ENCODE data around the gene PPM1B.
"Not testable (repeated sequence)": the region's sequence is repeated elsewhere in the genome, so short reads cannot be mapped to it uniquely, and the experiment has no call there.

Gene PPM1B

DNA sequence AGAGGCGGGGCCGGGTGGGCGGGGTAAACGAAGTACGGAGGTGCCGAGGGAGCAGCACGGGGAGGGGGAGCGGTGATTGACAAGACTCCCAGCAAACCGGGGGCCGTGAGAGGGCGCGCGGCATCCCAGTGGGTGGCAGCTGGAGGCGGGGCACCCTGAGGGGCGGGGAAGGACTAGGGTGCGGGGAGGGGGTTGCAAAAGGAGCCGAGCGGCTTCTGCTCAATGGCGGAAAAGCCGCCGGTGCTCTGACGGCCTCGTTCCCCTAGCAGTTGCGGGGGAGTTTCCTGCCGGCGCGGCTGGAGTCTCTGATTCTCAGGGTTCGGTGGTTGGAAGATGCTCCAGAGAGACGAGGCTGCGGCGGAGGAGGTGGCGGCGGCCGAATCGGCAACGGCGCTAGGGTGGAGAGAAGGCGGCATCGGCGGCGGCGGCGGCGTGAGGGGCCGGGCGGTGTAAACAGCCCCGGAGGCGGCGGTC lies at the start of gene PPM1B:
Gene PPM1B (plus strand): TSS at position 195 of the 474 bp plus-strand sequence. CDS start 32,325 bp downstream, outside the sequence.
- peak; percentile 100 for DNase-seq (ENCODE audit: low read depth)

DNA sequence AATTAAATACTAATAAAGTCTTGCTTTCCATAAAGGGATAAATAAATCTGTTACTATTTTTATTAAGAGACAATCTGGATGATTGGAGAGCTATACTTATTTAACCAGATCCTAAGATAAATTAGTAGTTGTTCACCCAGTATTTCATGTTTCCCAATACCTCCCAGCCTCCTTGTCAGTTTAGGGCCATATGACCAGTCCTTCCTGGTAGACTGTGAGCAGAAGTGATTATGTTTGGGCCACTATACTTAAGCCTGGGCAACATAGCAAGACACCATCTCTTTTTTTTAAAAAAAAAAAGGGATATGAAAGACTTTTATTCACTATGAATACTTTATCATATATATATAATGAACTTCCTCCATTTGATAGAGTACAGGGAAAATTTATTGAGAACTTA lies 48.8 kb upstream of the PPM1B start:
- no peak for DNase-seq (ENCODE audit: low read depth)

DNA sequence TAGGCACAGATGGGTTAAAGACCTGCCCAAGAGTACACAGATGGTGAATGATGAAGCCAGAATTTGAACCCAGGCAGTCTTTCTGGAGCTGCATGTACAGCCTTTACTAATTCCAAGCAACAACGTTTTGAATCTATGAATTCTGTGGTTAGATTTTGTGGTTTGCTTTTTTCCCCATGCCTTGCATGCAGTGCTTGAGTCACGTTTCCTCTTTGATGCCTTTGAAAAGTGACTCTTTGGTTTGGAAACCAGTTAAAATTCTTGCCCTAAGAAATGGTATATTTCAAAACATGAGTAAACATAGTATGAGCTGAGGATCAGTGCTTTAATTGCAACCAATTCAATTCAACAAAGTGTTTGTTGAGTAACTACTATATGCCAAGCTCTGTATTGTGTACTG lies 48.2 kb upstream of the PPM1B start:
- no peak for DNase-seq (ENCODE audit: low read depth)

DNA sequence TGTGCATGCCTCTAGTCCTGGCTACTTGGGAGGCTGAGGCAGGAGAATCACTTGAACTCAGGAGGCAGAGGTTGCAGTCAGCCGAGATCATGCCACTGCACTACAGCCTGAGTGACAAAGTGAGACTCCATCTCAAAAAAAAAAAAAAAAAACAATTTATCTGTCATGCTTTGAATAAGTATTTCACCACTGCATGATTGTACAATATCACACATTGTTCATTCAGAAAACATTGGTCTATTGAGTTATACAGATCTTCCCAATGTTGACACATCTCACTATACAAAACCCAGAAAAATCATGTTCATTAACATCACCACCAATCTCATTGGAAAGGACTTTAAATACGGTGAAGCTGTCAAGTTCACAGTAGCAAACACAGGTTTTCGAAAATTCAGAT lies 46.8 kb upstream of the PPM1B start:
- DNase-seq (ENCODE audit: low read depth), result no peak

DNA sequence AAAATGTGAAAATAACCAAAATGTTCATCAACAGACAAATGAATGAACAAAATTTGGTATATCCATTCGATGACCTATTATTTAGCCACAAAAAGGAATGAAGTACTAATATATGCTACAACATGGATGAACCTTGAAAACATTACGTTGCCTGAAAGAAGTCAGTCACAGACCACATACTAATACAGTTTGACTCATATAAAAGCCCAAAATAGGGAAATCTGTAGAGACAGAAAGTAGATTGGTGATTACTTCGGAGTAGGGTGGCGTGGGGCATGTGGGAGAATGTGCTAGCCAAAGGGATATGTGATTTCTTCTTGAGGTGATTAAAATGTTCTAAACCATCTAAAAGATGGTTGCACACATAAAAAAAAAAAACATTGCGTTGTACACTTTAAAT lies 44.2 kb upstream of the PPM1B start:
- no peak for DNase-seq (ENCODE audit: low read depth)

DNA sequence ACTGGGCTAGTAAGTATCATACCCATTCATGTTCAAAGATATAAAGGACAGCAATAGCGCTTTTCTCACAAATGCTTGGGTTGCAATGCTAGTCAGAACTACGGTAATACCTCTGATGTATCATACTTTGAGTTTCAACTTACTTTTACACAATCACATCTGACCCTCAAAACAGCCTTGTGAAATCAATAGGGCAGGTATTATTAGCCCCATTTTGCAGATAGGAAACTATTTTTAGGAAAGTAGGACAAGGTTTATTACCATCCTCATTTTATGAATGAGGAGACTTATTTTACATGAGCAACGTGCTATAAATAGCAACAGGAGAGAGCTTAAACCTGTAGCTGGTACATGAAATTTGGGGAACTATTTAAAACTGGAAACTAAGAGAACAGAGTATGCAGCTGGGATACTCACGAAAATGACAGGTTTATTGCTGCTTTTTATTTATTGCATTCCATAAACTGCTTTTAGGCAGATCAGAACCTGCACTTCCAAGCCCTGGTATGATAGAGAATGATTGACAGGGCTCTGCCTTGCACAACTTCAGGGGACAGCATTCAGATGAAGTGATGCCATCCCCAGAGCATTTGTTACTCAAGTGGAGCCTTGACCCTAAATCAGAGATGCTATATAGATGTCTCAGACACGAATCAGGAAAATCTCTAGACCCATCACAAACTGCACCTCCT lies 42.4 kb upstream of the PPM1B start:
- DNase-seq (ENCODE audit: low read depth), result no peak

DNA sequence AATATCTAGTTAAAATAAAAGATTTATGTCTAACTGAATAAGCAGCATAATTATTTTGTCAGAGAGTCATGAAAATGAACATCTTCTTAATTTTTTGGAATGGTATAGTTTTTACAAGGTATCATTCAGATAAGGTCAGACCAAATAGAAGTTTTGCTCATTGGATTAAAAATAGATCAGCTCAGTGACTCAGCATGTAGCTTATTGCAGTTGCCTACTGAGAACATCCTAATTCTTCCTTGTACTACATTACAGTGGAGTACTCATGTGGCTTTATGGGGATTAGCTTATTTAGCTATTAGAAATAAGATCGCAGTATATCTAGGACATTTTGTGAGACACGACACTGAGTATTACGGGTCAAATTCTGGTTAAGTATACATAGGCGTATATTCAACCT lies 38.2 kb upstream of the PPM1B start:
- DNase-seq (ENCODE audit: low read depth), result no peak

DNA sequence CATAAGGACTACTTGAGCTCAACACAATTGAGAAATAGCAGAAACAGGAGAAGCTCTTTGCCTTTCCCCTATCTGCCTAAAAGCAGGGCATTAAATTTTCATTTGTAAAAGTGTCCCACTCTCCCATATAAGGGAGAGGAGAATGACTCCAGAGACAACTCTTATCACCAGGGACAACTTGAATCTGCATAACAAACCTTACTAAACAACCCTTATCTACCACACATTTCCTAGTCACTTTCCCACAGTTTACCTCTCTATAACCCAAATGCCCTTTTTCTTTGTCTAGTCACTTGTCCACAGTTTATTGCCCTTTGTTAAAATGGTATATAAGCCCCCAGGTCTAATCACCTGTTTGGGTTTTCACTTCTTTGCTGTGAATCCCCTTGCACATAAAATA lies 37.5 kb upstream of the PPM1B start:
- no peak for DNase-seq (ENCODE audit: low read depth)

DNA sequence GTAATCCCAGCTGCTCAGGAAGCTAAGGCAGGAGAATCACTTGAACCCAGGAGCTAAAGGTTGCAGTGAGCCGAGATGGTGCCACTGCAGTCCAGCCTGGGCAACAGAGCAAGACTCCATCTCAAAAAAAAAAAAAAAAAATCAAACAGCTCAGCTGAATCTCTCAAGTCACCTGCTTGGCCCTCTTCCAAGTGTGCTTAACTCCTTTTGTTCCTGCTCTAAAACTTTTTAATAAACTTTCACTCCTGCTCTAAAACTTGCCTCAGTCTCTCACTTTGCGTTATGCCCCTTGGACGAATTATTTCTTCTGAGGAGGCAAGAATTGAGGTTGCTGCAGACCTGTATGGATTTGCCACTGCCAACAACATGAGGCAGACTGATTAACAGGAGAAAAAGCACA lies 35.1 kb upstream of the PPM1B start:
- not testable (repeated sequence) for DNase-seq (ENCODE audit: low read depth)

DNA sequence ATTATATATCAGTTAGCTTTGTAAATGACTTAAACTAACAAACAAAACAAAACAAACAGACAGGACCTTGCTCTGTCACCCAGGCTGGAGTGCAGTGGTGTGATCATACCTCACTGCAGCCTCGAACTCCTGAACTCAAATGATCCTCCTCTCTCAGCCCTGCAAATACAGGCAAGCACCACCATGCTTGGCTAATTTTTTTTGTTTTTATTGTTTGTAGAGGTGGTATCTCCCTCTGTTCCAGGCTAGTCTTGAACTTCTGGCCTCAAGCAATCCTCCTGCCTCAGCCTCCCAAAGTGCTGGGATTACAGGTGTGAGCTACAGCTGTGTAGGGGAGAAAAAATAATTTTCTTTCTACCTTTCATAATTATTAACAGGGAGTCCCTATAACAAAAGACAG lies 33.8 kb upstream of the PPM1B start:
- DNase-seq (ENCODE audit: low read depth), result no peak

DNA sequence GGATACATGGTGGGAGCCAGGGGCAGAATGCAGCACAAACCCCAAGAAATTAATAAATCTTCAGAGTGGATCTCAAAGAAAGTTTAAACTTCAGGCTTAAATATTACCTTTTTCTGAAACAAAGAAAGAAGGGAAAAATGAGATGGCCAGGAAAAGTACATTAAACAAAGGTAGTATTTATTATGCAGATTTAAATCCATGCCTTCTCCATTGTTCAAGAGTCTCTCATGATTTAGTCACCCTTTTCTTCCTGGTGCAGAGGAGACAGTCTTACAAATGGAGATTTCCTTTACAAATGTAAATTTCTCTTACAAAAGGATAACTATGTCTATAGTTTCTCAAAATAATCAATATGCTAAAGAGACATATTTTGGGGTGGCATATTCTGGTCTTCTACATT lies 33.4 kb upstream of the PPM1B start:
- no peak for DNase-seq (ENCODE audit: low read depth)

DNA sequence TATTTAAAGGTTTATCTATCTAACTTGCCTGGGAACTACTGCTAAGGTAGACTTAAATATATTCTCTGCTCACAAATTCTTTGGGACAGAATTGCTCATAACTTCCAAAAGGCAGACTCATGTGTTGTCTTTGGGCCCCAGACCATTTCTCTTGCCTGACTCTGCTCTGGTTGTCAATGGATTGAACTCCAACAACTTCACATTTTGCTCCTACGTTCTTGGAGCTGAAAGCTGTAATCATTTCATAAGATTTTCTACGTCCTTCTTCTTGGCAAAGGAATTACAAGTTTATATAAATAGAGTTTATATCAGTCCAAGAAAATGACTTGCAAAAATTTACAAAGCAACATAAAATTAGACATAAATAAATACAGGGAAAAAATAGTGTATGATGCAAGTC lies 32.9 kb upstream of the PPM1B start:
- no peak for DNase-seq (ENCODE audit: low read depth)

DNA sequence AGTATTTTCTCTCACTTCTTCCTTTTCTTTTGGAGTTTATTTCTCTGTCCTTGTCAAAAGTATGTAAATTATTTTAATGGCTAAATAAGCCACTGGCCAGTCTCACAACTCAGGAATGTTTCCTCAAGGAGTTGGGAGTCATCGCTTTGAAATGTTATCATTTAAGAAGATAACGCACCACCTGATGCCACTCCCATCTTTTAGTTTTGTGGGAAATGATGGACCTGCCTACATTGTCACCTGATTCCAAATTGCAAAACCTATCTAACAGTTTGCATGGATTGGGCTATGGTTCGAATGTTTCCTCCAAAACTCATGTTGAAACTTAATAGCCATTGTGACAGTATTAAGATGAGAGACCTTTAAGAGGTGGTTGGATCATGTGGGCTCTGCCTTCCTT lies 32.4 kb upstream of the PPM1B start:
- no peak for DNase-seq (ENCODE audit: low read depth)

DNA sequence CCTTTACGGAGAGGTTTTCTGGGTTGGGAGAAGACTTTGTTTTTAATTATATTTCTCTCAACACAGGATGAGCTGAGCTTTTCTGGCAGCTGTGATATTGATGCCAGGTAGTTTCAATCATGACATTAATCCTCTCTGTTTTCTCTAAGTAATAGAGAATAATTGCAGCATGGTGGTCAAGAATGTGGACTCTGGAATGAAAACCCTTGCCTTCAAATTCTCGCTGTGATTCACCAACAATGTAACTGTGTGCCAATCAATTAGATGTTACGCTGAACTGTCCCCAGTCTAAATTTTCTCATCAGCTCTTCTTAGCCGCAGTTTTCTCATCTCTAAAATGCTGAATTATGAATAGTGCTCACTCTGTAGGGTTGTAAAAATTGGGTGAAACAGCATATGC lies 31.6 kb upstream of the PPM1B start:
- no peak for DNase-seq (ENCODE audit: low read depth)

DNA sequence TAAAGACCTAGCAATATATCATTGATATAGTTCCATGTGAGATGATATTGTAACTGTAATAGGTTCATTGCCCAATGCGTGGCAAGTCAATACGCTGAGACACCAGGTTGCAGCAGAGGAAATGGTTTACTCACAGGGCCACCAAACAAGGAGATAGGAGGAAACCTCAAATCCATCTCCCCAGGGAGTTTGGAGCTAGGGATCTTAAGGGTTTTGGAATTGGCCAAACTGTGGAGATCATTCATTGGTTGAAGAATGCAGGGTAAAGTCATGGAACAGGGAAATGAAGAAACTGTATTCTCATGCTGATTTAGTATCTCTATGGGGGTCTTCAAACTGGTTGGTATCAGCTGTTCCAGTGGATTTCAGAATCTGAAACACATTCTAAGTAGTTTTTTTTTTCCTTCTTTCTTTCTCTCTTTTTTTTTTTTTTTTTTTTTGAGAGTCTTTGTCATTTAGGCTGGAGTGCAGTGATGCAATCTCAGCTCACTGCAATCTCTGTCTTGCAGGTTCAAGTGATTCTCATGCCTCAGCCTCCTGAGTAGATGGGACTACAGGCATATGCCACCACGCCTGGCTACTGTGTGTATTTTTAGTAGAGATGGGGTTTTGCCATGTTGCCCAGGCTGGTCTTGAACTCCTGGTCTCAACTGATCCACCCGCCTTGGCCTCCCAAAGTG lies 30.7 kb upstream of the PPM1B start:
- no peak for DNase-seq (ENCODE audit: low read depth)

DNA sequence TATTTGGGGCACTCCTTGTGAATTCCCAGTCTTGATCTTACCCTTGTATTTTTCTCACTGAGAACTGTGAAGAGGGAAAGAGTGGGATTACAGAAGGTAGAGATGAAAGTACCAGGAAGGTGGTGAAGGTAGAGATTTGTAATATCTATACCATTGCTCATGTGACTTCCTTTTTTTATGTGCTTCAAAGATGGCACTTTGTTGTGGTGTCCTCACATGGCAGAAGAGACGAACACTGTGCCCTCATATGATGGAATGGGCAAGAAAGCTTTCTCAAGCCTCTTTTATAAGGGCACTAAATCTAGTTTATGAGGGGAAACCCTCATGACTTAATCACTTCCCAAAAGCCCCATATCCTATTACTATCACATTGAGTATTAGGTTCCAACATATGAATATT lies 28.9 kb upstream of the PPM1B start:
- DNase-seq (ENCODE audit: low read depth), result no peak

DNA sequence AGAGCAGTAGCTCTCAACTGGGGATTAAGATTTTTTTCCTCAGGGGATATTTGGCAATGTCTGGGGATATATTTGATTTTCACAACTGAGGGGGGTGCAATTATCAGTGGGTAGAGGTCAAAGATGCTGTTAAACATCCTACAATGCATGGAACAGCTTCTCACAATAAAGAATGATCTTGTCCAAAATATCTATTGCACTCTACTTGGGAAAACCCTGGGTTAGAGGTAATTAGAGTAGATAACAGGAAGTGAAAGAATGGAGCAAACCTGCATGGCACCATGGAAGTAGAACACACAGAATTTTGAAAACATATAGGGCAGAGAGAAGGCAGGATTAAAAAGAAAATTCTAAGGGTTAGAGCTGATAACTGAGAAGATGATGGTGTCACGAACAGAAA lies 26.4 kb upstream of the PPM1B start:
- no peak for DNase-seq (ENCODE audit: low read depth)

DNA sequence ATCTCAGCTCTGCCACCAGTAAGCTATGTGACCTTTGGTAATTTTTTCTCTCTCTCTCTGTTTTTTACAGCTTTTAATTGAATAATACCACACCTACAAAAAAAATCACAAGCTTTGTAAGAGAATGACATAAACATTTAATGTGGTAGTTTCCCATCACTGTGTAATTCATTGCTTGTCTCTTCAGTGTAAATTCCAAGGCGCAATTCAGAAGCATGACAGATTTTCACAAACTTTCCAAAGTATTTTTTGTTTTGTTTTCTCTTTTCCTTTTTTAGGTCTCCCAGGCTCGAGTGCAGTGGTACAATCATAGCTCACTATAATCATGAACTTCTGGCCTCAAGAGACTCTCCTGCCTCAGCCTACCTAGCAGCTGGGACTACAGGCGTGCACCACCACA lies 25.0 kb upstream of the PPM1B start:
- DNase-seq (ENCODE audit: low read depth), result no peak

DNA sequence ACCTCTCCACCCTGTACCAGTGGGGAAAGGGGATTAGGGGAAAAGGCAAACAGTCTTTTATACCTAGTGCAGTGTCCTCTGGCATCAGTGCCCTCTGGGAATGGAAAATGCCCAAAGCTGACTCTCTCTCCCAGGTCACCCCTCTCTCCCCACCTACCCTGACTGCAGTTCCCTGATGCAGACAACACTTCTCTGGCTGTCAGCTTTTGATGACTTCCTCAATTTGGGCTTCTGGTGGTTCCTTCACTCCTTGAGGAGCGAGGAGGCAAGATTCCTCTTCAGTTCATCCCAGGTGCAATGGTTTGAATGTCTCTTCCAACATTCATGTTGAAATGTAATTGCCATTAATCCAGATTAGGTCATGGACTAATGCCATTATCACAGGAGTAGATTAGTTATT lies 19.7 kb upstream of the PPM1B start:
- DNase-seq (ENCODE audit: low read depth), result no peak

DNA sequence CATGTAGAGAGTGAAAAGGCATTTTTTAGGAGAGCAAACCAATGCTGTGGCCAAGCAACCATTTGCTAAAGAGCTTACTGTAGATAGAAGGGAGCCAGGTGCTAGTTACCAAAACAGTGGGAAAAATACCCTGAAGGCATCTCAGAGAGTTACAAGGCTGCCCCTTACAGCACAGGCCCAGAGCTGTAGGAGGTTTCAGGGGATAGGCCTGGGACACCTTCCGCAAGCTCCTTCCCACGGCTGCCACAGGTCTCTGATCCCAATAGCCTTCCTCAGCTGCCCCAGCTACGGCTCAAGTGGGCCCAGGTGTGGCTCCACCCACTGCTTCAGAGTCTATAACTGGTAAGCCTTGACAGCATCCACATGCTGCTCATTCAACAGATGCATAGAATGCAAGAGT lies 18.2 kb upstream of the PPM1B start:
- DNase-seq (ENCODE audit: low read depth), result no peak

DNA sequence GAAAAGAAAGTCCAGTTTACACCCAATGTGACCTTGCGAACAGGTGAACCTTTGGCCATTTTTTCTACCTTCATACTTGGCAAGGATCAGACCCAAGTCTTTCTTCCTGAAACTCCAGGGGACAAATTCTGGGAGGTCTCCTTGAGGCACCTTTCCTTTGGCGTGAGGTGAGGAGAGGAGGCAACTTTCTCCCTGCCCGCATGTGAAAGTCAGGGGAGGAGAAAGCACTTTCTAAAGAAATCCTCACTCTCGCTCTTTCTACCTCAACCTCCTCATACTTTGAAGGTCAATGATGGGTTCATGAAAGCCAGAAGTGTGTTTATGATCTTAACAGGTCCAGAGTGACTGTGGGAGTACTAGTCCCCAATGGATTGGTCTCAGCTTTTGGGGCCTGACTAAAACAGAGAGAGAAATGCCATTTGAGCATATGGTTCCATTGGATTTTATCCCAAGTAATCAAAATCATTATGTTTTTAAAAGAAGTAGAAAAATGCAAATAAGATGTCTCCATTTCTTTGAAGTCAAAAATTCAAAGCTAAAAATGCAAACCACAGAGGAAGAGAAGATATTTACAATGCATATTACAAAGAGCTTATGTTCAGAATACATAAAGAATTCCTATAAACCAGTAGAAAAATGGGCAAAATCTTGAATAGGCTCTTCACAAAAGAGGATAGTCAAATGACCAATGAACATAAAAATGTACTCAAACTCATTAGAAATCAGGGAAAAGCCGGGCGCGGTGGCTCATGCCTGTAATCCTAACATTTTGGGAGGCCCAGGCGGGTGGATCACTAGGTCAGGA lies 15.6 kb upstream of the PPM1B start:
- no peak for DNase-seq (ENCODE audit: low read depth)

DNA sequence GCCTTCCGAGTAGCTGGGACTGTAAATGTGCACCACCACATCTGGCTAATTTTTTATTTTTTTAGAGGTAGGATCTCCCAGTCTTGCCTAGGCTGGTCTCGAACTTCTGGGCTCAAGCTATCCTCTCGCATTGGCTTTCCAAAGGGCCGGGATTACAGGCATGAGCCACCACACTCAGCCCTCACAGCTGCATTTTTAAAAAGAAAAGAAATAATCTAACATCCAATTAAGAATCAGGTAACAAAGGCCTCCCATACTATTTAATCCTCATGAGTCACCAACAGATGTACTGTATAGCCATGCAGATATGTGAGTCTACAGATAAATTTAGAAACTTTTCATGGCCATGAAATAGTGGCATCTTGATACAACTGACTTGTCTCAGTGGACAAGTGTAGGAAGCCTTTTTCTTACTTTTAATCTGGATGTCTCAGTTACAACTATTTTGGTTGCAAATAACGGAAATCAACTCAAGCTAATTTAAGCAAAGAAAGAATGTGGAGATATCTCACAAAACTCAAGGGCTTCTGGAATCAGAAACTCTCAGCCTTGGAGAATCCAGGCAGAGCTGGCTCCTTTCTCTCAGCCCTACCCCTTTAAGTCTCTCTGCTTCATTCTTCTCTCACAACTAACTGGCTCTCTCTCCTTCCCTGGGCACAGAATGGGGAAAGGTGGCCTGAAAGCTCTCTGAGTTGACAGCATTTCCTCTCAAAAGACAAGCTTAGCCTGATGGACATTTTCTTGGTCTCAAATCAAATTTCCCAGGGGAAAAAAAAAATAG lies 12.8 kb upstream of the PPM1B start:
- DNase-seq (ENCODE audit: low read depth), result no peak
